Activated naive CD8-positive, alpha-beta T cell treated with anti-CD3 and anti-CD28 coated beads for 36 hours (primary cell): Measurements from ENCODE around the gene SPHK2. TPM values are rescaled to one million over a fixed set of nuclear protein-coding genes. Genes with fewer than 3 reads are reported as not detected.
"Not testable (repeated sequence)": the region's sequence is repeated elsewhere in the genome, so short reads cannot be mapped to it uniquely, and the experiment has no call there.

Source experiments
- DNase-seq: peaks from one replicate; pipeline ENCODE4 v3.0.0; 2021
- H3K27ac Mint-ChIP-seq: one replicate; pipeline ENCODE4 v1.8.0; 2022; ENCODE audit warnings: mild to moderate bottlenecking, moderate library complexity, mixed read lengths
- H3K27me3 Mint-ChIP-seq: one replicate; pipeline ENCODE4 v1.8.0; 2022; ENCODE audit warnings: mild to moderate bottlenecking, mixed read lengths
- H3K36me3 Mint-ChIP-seq: one replicate; pipeline ENCODE4 v1.8.0; 2021; ENCODE audit warnings: mild to moderate bottlenecking, mixed read lengths
- H3K4me1 Mint-ChIP-seq: one replicate; pipeline ENCODE4 v1.8.0; 2021; ENCODE audit warnings: mixed read lengths
- H3K4me3 Mint-ChIP-seq: one replicate; pipeline ENCODE4 v1.8.0; 2022; ENCODE audit warnings: mild to moderate bottlenecking, moderate library complexity, mixed read lengths
- H3K9me3 Mint-ChIP-seq: one replicate; pipeline ENCODE4 v1.8.0; 2022; ENCODE audit warnings: mixed read lengths
- total RNA-seq, 2 experiments: library from RNA; stranded (reverse); gene quantifications; one replicate each; pipeline ENCODE4 v1.2.3, GENCODE V29; 2021

The SPHK2 gene
- total RNA-seq, 2 experiments from 2014 or later, result 36.7 to 40.8 TPM

DNA sequence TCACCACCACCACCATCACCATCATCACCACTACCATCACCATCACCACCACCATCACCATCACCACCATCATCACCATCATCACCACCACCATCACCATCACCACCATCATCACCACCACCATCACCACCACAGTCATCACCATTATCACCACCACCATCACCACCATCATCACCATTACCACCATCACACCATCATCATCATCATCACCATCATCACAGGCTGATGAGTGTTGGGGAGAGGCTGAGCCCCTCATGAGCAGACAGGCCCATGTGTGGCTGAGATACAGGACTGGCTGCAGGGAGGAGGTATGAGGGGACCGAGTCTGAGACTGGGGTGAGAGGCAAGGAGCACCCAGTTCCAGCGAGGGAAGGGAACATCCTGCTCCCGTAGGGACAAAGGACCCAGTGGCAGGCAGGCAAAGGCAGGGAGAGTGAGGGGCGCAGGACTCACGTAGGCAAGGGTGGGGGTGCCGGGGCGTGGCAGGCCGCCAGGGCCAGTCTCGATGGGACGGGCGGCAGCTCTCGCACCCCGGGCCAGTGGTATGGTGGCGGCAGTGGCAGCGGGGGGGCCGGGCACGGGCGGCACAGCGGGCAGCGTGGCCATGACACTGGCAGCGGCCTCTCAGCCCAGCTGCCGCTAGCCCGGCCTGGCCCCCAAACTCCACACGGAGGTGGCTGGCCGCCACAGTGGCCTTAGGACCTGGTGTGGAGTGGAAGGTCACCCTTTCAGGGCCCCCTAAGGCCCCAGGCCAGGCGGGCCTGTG lies 50.8 kb downstream of the SPHK2 start:
- Mint-ChIP-seq H3K27me3 (no peaks in the 10 kb centered on the region), H3K9me3 (peaks cover 3% of the 10 kb centered on the region), H3K4me3 (no peak overlapping the region), H3K4me1 (peaks cover 2% of the 10 kb centered on the region), H3K27ac (peak overlapping the region; percentile 50), H3K36me3 (no peaks in the 10 kb centered on the region)
- DNase-seq, result no peak

DNA sequence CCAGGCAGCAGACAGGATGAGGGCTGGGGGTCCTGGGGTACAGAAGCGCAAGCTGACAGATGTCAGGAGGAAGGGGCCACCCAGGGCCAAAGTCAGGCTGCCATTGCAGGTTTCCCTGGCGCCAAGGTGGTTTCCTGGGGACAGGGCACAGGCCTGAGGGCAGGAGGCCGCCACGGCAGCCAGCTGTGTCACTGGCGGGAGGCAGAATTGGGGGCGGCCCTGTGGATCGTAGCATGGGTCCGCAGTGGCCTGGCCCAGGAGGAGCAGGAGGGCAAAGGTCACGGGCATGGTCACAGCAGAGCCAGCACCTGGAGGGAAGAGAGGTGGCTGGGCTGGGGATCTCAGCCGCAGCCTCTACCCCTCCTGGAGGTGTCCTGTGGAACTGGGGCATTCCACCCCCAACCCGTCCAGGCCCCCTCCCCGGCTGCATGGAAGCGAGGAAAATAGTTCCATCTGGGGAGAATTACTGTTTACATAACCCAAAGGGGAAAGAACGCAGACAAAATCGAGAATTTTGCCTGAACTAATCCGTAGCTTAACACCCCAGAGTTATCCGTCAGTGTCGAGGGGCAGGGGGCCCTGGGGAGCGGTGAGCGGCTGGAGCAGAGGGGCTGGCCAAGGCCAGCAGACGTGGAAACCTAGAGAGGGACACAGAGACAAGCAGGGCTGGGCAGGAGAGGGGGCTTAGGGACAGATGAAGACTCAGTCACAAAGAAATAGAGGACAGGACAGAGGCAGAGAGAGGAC lies 51.6 kb downstream of the SPHK2 start:
- Mint-ChIP-seq H3K9me3 (peaks cover 3% of the 10 kb centered on the region), H3K4me3 (no peak overlapping the region), H3K36me3 (no peaks in the 10 kb centered on the region), H3K27me3 (no peaks in the 10 kb centered on the region), H3K4me1 (peaks cover 7% of the 10 kb centered on the region), H3K27ac (no peak overlapping the region)
- no peak for DNase-seq

DNA sequence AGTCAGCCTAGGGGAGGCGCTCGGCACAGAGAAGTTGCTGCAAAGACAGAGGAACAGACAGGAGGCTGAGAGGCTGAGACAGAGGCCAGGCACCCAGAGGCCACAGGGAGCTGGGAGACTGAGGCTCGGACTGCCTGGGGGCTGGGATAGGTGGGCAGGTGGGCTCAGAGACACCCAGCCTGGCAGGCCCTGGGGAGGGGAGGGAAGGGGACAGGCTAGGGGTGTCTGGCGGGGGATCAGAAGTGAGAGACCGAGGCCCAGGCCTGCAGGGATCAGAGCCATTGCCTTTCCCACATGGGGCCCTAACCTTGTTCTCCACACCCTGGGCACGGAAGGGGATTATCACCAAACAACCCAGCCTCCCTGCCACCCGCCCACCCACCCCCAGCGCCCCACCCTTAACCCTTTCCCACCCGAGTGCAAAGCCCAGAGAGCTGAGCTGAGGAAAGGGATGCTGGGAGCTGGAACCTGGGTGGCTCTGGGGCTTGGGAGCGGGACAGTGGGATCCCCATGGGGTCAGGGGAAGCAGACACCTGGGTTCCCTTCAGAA lies 52.2 kb downstream of the SPHK2 start:
- no peaks in the 10 kb centered on the region for H3K36me3 Mint-ChIP-seq
- H3K27me3 Mint-ChIP-seq, result no peaks in the 10 kb centered on the region
- no peak overlapping the region for H3K4me3 Mint-ChIP-seq
- DNase-seq, result no peak
- no peak overlapping the region for H3K27ac Mint-ChIP-seq
- peaks cover 3% of the 10 kb centered on the region for H3K9me3 Mint-ChIP-seq
- H3K4me1 Mint-ChIP-seq, result peaks cover 7% of the 10 kb centered on the region

DNA sequence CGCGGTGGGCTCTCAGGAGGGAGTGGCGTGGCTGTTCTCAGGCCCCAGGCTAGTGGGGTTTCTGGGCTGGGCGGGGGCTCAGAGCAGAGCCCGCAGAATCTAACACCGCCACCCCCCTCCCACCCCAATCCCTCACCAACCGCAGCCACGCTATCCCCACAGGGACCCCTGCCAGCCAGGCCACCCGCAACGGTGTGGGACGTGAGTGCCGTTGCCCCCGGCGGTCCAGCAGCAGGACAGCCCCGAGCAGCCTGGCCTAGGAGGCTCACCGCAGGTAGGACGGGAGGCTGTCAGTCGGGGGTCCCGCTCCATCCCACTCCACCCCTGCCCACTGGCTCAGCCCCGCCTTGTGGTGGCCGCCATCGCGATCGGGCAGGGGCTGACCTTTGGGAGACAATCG lies 53.7 kb downstream of the SPHK2 start, which contains the start of gene NTN5:
Gene NTN5, minus strand, starts transcription at position 24 of the 400 bp plus-strand sequence. CDS start 2,031 bp downstream, outside the sequence.
- H3K4me3 Mint-ChIP-seq, result no peak within 1 kb of the TSS
- H3K9me3 Mint-ChIP-seq, result peaks cover 3% of the 10 kb centered on the region
- peaks cover 7% of the 10 kb centered on the region for H3K4me1 Mint-ChIP-seq
- no peaks in the 10 kb centered on the region for H3K27me3 Mint-ChIP-seq
- H3K27ac Mint-ChIP-seq, result no peak within 1 kb of the TSS
- no peak for DNase-seq
- no peaks in the 10 kb centered on the region for H3K36me3 Mint-ChIP-seq

DNA sequence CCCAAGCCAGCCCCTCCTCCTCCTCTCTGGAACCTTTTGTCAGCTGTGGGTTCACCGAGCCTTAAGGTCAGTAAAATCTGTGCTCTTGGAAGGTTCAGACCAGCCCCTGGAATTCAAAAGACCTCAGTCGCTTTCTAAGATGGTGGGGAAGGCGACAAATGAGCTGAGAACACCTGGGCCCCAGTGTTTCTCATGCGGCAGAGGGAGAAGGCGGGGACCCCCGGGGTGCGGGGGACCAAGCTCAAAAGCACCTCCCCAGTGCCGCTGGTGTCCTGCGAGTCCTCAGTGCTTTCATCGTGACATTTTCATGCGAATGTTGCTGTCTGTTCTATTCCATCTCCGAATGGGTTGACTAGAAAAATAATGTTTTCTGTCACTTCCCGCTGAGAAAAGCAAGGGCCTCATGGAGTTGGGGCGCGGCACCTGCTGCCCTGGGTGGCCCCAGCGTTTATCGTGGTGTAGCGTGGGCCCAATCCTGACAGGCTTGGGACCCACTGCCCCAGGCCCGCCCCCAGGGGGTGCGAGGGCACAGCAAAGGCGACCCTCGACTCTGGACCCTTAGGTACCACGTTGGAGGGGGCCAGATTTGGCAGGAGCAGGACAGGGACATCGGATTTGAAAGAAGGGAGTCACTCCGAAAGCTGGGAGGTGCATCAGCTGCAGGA lies 54.3 kb downstream of the SPHK2 start:
- H3K27ac Mint-ChIP-seq, result no peak overlapping the region
- H3K27me3 Mint-ChIP-seq, result no peaks in the 10 kb centered on the region
- peaks cover 3% of the 10 kb centered on the region for H3K9me3 Mint-ChIP-seq
- DNase-seq, result no peak
- H3K4me1 Mint-ChIP-seq, result peaks cover 7% of the 10 kb centered on the region
- H3K4me3 Mint-ChIP-seq, result no peak overlapping the region
- no peaks in the 10 kb centered on the region for H3K36me3 Mint-ChIP-seq

DNA sequence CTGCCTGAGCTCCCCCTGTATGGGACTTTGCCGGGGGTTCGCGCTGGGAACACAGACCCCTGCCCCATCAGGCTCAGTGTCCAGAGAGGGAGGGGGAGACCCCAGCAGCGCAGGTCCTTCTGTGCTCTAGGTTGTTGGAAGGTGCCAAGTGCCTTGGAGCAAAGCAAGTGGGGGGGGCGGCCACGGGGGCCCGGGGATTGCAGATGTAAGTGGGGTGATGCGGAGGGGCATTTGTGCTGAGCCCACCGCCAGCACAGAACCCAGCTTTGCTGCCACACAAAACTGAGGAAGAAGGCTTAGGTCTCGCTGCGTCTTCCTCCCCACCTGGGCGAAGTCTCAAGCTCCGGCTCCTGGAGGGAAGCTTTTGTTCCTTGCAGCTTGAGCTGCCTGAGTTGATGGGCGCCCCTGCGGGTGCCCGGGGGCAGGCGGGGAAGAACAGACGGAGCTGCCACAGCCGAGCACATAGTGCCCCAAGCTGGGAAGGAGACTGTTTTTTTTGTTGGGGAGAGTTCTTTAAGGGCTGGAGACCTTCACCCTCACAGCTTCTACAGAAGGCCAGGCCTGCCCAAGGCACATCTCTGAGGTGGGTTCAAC lies 55.0 kb downstream of the SPHK2 start:
- no peaks in the 10 kb centered on the region for H3K36me3 Mint-ChIP-seq

DNA sequence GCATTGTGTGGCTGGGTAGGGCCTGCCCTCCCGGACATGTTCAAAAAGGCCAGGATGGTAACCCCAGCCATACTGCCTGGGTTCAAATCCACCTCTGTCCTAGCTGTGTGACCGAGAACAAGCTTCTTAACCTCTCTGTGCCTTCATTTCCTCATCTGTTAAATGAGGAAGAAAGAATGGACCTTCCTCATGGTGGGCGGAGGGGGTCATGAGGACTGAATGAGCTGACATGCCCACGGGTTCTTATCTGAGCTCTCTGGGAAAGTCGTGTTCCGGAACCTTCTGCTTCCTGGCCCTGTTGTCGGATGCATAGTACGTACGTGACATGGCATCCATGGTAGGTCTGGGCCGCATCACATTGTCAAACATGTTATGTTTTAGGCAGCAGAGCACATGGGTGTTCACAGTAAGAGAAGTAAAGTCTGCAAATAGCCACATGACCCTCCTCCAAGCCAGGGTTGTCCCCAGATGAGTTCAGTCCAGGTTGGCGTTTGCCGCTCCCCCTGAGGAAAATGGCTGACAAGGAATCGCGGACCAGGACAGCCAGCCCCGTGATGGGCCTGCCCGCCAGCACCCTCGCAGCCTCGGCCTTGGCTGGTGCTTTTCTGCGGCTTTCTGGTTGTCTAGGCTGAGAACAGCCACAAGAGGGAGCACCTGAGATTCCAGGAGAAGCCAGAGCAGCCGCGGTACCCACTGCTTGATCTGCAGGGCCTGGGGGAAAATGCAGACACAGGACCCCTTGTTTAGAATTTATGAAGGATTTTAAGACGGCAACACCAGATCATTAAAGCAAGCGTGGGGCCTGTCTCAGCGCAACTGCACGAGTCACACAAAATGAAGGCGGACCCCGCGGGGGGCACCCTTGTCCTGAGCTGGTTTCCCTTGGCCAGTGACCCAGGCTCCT lies 55.9 kb downstream of the SPHK2 start:
- H3K4me1 Mint-ChIP-seq, result peaks cover 7% of the 10 kb centered on the region
- peak overlapping the region; percentile 25 for H3K4me3 Mint-ChIP-seq
- H3K9me3 Mint-ChIP-seq, result no peaks in the 10 kb centered on the region
- no peak overlapping the region for H3K27ac Mint-ChIP-seq
- H3K36me3 Mint-ChIP-seq, result no peaks in the 10 kb centered on the region
- peak; percentile 76 for DNase-seq
- H3K27me3 Mint-ChIP-seq, result no peaks in the 10 kb centered on the region

More for the DNA sequence above, 55.0 kb downstream of the SPHK2 start:
- Mint-ChIP-seq H3K4me1 (peaks cover 7% of the 10 kb centered on the region), H3K9me3 (peaks cover 3% of the 10 kb centered on the region), H3K27ac (no peak overlapping the region), H3K4me3 (no peak overlapping the region), H3K27me3 (no peaks in the 10 kb centered on the region)
- DNase-seq, result no peak

DNA sequence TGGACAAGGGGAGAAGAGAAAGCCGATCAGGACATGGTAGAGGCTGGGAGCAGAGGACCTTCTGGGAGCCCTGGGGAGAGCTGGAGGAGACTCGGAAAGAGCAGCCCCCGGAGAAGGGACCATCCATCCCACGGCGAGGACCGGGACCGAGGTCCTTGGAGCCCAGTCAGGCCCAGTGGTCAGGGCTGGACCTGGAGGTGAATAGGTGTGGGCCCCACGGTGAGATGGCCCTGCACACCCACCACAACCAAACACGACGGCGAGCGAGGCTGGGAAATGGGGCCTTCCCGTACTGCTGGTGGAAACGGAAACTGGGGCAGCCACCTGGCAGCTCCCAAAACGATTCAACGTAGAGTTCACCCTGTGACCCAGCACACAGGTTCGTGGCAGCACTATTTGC lies 57.2 kb downstream of the SPHK2 start:
- Mint-ChIP-seq H3K36me3 (no peaks in the 10 kb centered on the region), H3K27ac (no peak overlapping the region), H3K9me3 (no peaks in the 10 kb centered on the region), H3K4me3 (no peak overlapping the region), H3K4me1 (peaks cover 7% of the 10 kb centered on the region), H3K27me3 (no peaks in the 10 kb centered on the region)
- no peak for DNase-seq

DNA sequence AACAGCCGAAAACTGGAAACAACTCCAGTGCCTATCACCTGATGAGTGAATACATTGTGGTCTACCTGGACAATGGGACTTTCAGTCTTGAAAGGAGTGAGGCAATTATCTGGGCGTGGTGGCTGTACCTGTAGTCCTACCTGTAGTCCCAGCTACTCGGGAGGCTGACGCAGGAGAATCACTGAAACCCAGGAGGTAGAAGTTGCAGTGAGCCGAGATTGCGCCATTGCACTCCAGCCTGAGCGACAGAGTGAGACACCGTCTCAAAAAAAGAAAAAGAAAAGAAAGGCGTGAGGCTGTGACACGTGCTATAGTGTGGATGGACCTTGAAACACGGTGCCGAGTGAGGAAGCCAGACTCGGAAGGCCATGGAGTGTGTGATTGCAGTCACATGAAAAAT lies 57.6 kb downstream of the SPHK2 start:
- Mint-ChIP-seq H3K27ac (no peak overlapping the region), H3K9me3 (no peaks in the 10 kb centered on the region), H3K27me3 (no peaks in the 10 kb centered on the region), H3K4me3 (no peak overlapping the region), H3K4me1 (peaks cover 7% of the 10 kb centered on the region), H3K36me3 (no peaks in the 10 kb centered on the region)
- no peak for DNase-seq

DNA sequence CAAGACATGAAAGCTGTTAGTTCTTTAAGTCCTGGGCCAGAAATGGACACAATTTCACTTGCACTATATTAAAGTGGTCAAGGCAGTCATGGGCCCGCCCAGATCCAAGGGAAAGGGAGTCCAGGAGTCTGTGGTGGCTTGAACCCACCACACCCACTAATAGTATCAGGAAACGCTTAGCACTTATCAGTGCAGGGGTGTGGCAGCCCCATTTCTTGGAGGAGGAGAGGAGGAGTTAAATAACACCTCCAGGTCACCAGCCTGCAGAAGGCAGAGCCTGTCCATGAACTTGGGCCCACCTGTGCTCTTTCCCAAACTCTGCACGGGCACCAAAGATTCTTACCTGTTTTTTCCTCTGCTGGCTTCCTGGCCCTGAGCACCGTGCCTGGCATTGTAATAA lies 58.9 kb downstream of the SPHK2 start:
- Mint-ChIP-seq H3K27me3 (no peaks in the 10 kb centered on the region), H3K36me3 (no peaks in the 10 kb centered on the region), H3K4me3 (no peak overlapping the region)

DNA sequence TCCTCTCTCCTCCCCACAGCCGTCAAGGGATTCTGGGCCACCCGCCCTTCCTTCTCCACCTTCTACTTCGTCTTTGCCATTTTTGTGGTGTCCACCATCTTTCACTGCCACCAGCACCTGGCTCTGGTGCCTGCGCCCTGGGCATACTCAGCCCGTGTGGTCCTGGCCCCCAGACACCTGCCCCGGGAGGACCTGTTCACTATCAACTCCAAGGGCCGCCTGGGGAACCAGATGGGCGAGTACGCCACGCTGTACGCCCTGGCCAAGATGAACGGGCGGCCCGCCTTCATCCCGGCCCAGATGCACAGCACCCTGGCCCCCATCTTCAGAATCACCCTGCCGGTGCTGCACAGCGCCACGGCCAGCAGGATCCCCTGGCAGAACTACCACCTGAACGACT lies 60.7 kb downstream of the SPHK2 start:
- H3K4me1 Mint-ChIP-seq, H3K27me3 Mint-ChIP-seq, DNase-seq, H3K4me3 Mint-ChIP-seq, H3K36me3 Mint-ChIP-seq, H3K27ac Mint-ChIP-seq, H3K9me3 Mint-ChIP-seq: not testable (repeated sequence)

More for the DNA sequence above, 58.9 kb downstream of the SPHK2 start:
- no peak for DNase-seq
- Mint-ChIP-seq H3K27ac (no peak overlapping the region), H3K9me3 (no peaks in the 10 kb centered on the region), H3K4me1 (peaks cover 8% of the 10 kb centered on the region)
